K562 treated with DMSO at 1 percent for 12 hours (cell line): Measurements from ENCODE around the gene KRT6A. TPM values are rescaled to one million over a fixed set of nuclear protein-coding genes. Genes with fewer than 3 reads are reported as not detected.

Experiments used
- total RNA-seq: library from RNA; unstranded; fragments of 300-600 nt; gene quantifications from 2 replicates; pipeline ENCODE4 v1.2.3, GENCODE V29; 2022; ENCODE audit not compliant: insufficient read depth

Gene KRT6A
- total RNA-seq = not detected in 2 replicates

GRCh38 chr12:52493172-52493571 is at the start of gene KRT6A:
Gene KRT6A (minus strand): TSS chr12:52493257. CDS start chr12:52493188, 69 bp downstream.

GRCh38 chr12:52519826-52520662 is 27.0 kb upstream of the KRT6A start, which contains the start of gene KRT5:
Gene KRT5 (minus strand): TSS chr12:52520394. CDS start chr12:52520296, 98 bp downstream.

GRCh38 chr12:52473768-52474167 is 19.3 kb downstream of the KRT6A start, which contains the start of gene KRT6C:
Gene KRT6C (minus strand): TSS chr12:52473805. CDS start chr12:52473737, 68 bp downstream.

GRCh38 chr12:52452101-52452500 is 41.0 kb downstream of the KRT6A start, which contains the start of gene KRT6B:
Gene KRT6B (minus strand): TSS chr12:52452146. CDS start chr12:52452078, 68 bp downstream.

Other genes with a start within 250 kb of the KRT6A start
- not detected in 2 replicates for gene KRT86, start 218.6 kb downstream of the KRT6A start, total RNA-seq
- gene KRT81, start 201.7 kb downstream of the KRT6A start, total RNA-seq = 0.33 TPM in 1 of 2 replicates, not detected in the other
- gene KRT83, start 171.9 kb downstream of the KRT6A start, total RNA-seq = not detected in 2 replicates
- not detected in 2 replicates for gene KRT85, start 125.8 kb downstream of the KRT6A start, total RNA-seq
- gene KRT84, start 107.6 kb downstream of the KRT6A start, total RNA-seq = not detected in 2 replicates
- not detected in 2 replicates for gene KRT82, start 86.9 kb downstream of the KRT6A start, total RNA-seq
- not detected in 2 replicates for gene KRT75, start 58.9 kb downstream of the KRT6A start, total RNA-seq
- gene KRT6B, start 41.1 kb downstream of the KRT6A start, total RNA-seq = not detected in 2 replicates
- not detected in 2 replicates for gene KRT6C, start 19.5 kb downstream of the KRT6A start, total RNA-seq
- not detected in 2 replicates for gene KRT5, start 27.1 kb upstream of the KRT6A start, total RNA-seq
- gene KRT71, start 59.9 kb upstream of the KRT6A start, total RNA-seq = not detected in 2 replicates
- not detected in 2 replicates for gene KRT74, start 80.6 kb upstream of the KRT6A start, total RNA-seq
- gene KRT72, start 108.2 kb upstream of the KRT6A start, total RNA-seq = not detected in 2 replicates
- gene KRT73, start 125.3 kb upstream of the KRT6A start, total RNA-seq = not detected in 2 replicates
- 0.26 TPM in 1 of 2 replicates, not detected in the other for gene KRT2, start 159.0 kb upstream of the KRT6A start, total RNA-seq
- not detected in 2 replicates for gene KRT1, start 187.2 kb upstream of the KRT6A start, total RNA-seq
- gene KRT77, start 210.3 kb upstream of the KRT6A start, total RNA-seq = not detected in 2 replicates